A549 (cell line): ENCODE measurements around the gene SMYD1. TPM values are rescaled to one million over a fixed set of nuclear protein-coding genes. Genes with fewer than 3 reads are reported as not detected.

ENCODE experiments used
- ATAC-seq, 2 experiments: fragments of 200-7000 bp in 1 of 2; fragments of >200 bp in 1 of 2; cut with Nextera tagmentation in 1 of 2; cut with Tn5 transposase in 1 of 2; 3 replicates each; pipeline versions ENCODE4 v1.8.0 to v1.9.1; 2018 to 2020; ENCODE audit warnings: mild to moderate bottlenecking in 1 of 2, moderate library complexity in 1 of 2
- CTCF ChIA-PET: fragments of 300-600 bp; sonication (Branson Sonifier 250); formaldehyde crosslinking; extraction: SDS; loops from one replicate; lab custom pipeline; 2021; ENCODE audit warnings: antibody characterized with exemption, inconsistent platforms; lab: Yijun Ruan, JAX
- POLR2A ChIA-PET: fragments of 350-600 bp; formaldehyde crosslinking; extraction: SDS; loops from one replicate; lab custom pipeline; 2021; ENCODE audit warnings: antibody characterized with exemption, inconsistent platforms; lab: Yijun Ruan, JAX
- DNase-seq, 2 experiments: peaks; one replicate each; pipeline versions ENCODE4 v3.0.0 to v3.0.0-alpha.2; 2011 to 2016; ENCODE audit warnings: low read depth in 1 of 2, low spot score in 1 of 2
- FAIRE-seq: peaks from 2 replicates; lab custom pipeline; 2011; peaks lifted over from hg19 to GRCh38; lab: Jason Lieb, UNC
- H3K27ac ChIP-seq, 2 experiments: fragments of >200 bp; sonication (Bioruptor Twin); formaldehyde crosslinking; 3 replicates each; pipeline ENCODE4 v1.5.1; 2016 to 2017
- H3K4me1 ChIP-seq: fragments of >200 bp; sonication (Bioruptor Twin); formaldehyde crosslinking; 3 replicates; pipeline ENCODE4 v1.6.1; 2016
- H3K4me2 ChIP-seq: fragments of >200 bp; sonication (Bioruptor Twin); formaldehyde crosslinking; 3 replicates; pipeline ENCODE4 v1.6.1; 2016
- H3K4me3 ChIP-seq: fragments of >200 bp; sonication (Bioruptor Twin); formaldehyde crosslinking; 3 replicates; pipeline ENCODE4 v1.5.1; 2016
- H3K9me3 ChIP-seq: fragments of >200 bp; sonication (Bioruptor Twin); formaldehyde crosslinking; 3 replicates; pipeline ENCODE4 v1.6.1; 2016
- BCL3 ChIP-seq: fragments of >200 bp; sonication (Bioruptor Twin); formaldehyde crosslinking; IDR thresholded peaks from 3 replicates; pipeline ENCODE4 v1.6.1; 2016
- BHLHE40 ChIP-seq: IDR thresholded peaks from 2 replicates; pipeline ENCODE4 v1.6.1; 2012; ENCODE audit warnings: low read depth, low read length, inconsistent platforms
- CBX2 ChIP-seq: fragments of 200-600 bp; sonication (generic); IDR thresholded peaks from 2 replicates; pipeline ENCODE4 v1.6.1; 2016; ENCODE audit warnings: low read depth, mild to moderate bottlenecking, borderline replicate concordance
- CBX8 ChIP-seq: fragments of 200-600 bp; sonication (generic); IDR thresholded peaks from 2 replicates; pipeline ENCODE4 v1.6.1; 2016
- CEBPB ChIP-seq, 2 experiments: fragments of >200 bp in 1 of 2; sonication (Bioruptor Twin) in 1 of 2; formaldehyde crosslinking in 1 of 2; IDR thresholded peaks; 2 replicates each; pipeline ENCODE4 v1.6.1; 2012 to 2016
- CHD2 ChIP-seq: fragments of 150-350 bp; IDR thresholded peaks from 2 replicates; pipeline ENCODE4 v1.6.1; 2014; ENCODE audit warnings: low read length; ENCODE audit not compliant: partially characterized antibody
- CTCF ChIP-seq: fragments of >200 bp; sonication (Bioruptor Twin); formaldehyde crosslinking; IDR thresholded peaks from 3 replicates; pipeline ENCODE4 v1.5.1; 2016
- EHF ChIP-seq: fragments of 250-450 bp; sonication (Bioruptor Pico); IDR thresholded peaks from 2 replicates; pipeline ENCODE4 v1.5.0; 2020; ENCODE audit warnings: mild to moderate bottlenecking
- EP300 ChIP-seq, 2 experiments: fragments of >200 bp; sonication (Bioruptor Twin); formaldehyde crosslinking; IDR thresholded peaks; 2 replicates in 1 of 2; 3 replicates in 1 of 2; pipeline ENCODE4 v1.6.1; 2016 to 2017
- ESRRA ChIP-seq: fragments of 150-350 bp; IDR thresholded peaks from 2 replicates; pipeline ENCODE4 v1.6.1; 2014; ENCODE audit warnings: mild to moderate bottlenecking, low read length, borderline replicate concordance
- FOSL2 ChIP-seq, 2 experiments: fragments of 450-650 bp in 1 of 2; fragments of >200 bp in 1 of 2; sonication (Bioruptor Twin) in 1 of 2; formaldehyde crosslinking; IDR thresholded peaks; 2 replicates each; pipeline versions ENCODE4 v1.5.0 to v1.6.1; 2016 to 2020; ENCODE audit warnings: mild to moderate bottlenecking in 1 of 2, moderate library complexity in 1 of 2
- FOXS1 ChIP-seq: fragments of 250-450 bp; sonication (Bioruptor Pico); IDR thresholded peaks from 2 replicates; pipeline ENCODE4 v1.5.0; 2020; ENCODE audit warnings: mild to moderate bottlenecking, moderate library complexity
- HMGXB4 ChIP-seq: fragments of 250-450 bp; sonication (Bioruptor Pico); IDR thresholded peaks from 2 replicates; pipeline ENCODE4 v1.5.0; 2021; ENCODE audit warnings: mild to moderate bottlenecking, moderate library complexity, borderline replicate concordance
- HOXA7 ChIP-seq: fragments of 250-450 bp; sonication (Bioruptor Pico); IDR thresholded peaks from 2 replicates; pipeline ENCODE4 v1.5.0; 2020; ENCODE audit warnings: mild to moderate bottlenecking, moderate library complexity
- HOXB13 ChIP-seq: fragments of 250-450 bp; sonication (Bioruptor Pico); IDR thresholded peaks from 2 replicates; pipeline ENCODE4 v1.5.0; 2020; ENCODE audit warnings: low read depth, mild to moderate bottlenecking, moderate library complexity
- HOXB5 ChIP-seq: fragments of 250-450 bp; sonication (Bioruptor Pico); IDR thresholded peaks from 2 replicates; pipeline ENCODE4 v1.5.0; 2020; ENCODE audit warnings: mild to moderate bottlenecking, moderate library complexity
- MAFK ChIP-seq: fragments of 450-650 bp; IDR thresholded peaks from 2 replicates; pipeline ENCODE4 v1.6.1; 2014; ENCODE audit not compliant: partially characterized antibody
- MAX ChIP-seq: IDR thresholded peaks from 2 replicates; pipeline ENCODE4 v1.6.1; 2012
- MAZ ChIP-seq: fragments of 150-350 bp; IDR thresholded peaks from 2 replicates; pipeline ENCODE4 v1.6.1; 2014; ENCODE audit warnings: antibody characterized with exemption, low read depth, low read length, borderline replicate concordance
- POLR2AphosphoS2 ChIP-seq: conservative IDR thresholded peaks from 2 replicates; pipeline ENCODE4 v1.6.1; 2012; ENCODE audit warnings: low read length, improper control_type of control experiment, inconsistent platforms
- RCOR1 ChIP-seq: fragments of 150-350 bp; IDR thresholded peaks from 2 replicates; pipeline ENCODE4 v1.6.1; 2014; ENCODE audit warnings: antibody characterized with exemption, low read length, low read depth
- RFX5 ChIP-seq: fragments of 450-650 bp; IDR thresholded peaks from 2 replicates; pipeline ENCODE4 v1.7.1; 2014; ENCODE audit warnings: antibody characterized with exemption, mild to moderate bottlenecking, moderate library complexity
- ZNF302 ChIP-seq: fragments of 250-450 bp; sonication (Bioruptor Pico); IDR thresholded peaks from 2 replicates; pipeline ENCODE4 v1.9.0; 2021; ENCODE audit warnings: inconsistent platforms, mild to moderate bottlenecking, moderate library complexity
- WGBS: methylation state at CpG from one replicate; pipeline ENCODE4 v1.1.6; 2017; ENCODE audit errors: missing lambda C conversion rate; 5-methylcytosine and 5-hydroxymethylcytosine counted together
- polyA plus RNA-seq, 4 experiments: library from polyadenylated mRNA; depleted of rRNA in 3 of 4; stranded (reverse); fragments of >200 nt; fragmentation: RNase III in 1 of 4; extraction: RNeasy Plus Mini Kit Qiagen cat#74134 plus additional on column Dnase treatment in 1 of 4; gene quantifications; 2 replicates in 3 of 4; 3 replicates in 1 of 4; pipeline ENCODE4 v1.2.3, GENCODE V29; 2011 to 2017
- TF ChIP-seq, protein P1 (sequence below): IDR thresholded peaks from 2 replicates; pipeline ENCODE4 v1.6.1; 2012

Gene SMYD1
- polyA plus RNA-seq, 2 of the 4 experiments (the other 2 are of a cell fraction): not detected

- ATAC-seq: peak in 1 of 2 experiments; percentile 72; a peak in 3 of 6 replicates
- WGBS: 31% methylated on average over 5 of the region's 5 CpGs
- H3K9me3 ChIP-seq: no peaks in the 10 kb centered on the region
- no peaks in the 10 kb centered on the region for H3K4me1 ChIP-seq
- ChIA-PET POLR2A (no interaction called here), CTCF (interaction anchor here (1.7 to 2.2 kb wide), 2 partner anchors 39 to 92 kb away, joined by 5 to 16 read pairs; no protein-coding TSS in a partner anchor)
- no peak overlapping the region for H3K4me3 ChIP-seq
- no peak overlapping the region for H3K27ac ChIP-seq
- TF ChIP-seq HOXB13 (CRISPR knock-in tag) (no peak), HOXB5 (CRISPR knock-in tag) (no peak), BHLHE40 (no peak), HMGXB4 (CRISPR knock-in tag) (no peak), ZNF302 (CRISPR knock-in tag) (no peak), POLR2AphosphoS2 (no peak), CEBPB (IDR thresholded peaks at IDR 0.05) (no peak), CHD2 (no peak), RCOR1 (no peak), CBX8 (no peak), EP300 (IDR thresholded peaks at IDR 0.05) (no peak), CTCF (no peak), RFX5 (no peak), ESRRA (no peak), HOXA7 (CRISPR knock-in tag) (no peak), MAZ (no peak), CBX2 (no peak), MAFK (no peak), FOSL2 (IDR thresholded peaks at IDR 0.05) (no peak), FOSL2 (CRISPR knock-in tag; IDR thresholded peaks at IDR 0.05) (no peak)
- TF ChIP-seq, protein P1, sequence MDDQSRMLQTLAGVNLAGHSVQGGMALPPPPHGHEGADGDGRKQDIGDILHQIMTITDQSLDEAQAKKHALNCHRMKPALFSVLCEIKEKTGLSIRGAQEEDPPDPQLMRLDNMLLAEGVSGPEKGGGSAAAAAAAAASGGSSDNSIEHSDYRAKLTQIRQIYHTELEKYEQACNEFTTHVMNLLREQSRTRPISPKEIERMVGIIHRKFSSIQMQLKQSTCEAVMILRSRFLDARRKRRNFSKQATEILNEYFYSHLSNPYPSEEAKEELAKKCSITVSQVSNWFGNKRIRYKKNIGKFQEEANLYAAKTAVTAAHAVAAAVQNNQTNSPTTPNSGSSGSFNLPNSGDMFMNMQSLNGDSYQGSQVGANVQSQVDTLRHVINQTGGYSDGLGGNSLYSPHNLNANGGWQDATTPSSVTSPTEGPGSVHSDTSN: no peak
- no peak for FAIRE-seq
- H3K4me2 ChIP-seq: no peak overlapping the region
- peak; percentile 12 to 37 for DNase-seq
Measured at GRCh38 chr2:88099798-88100488, 32.3 kb downstream of the SMYD1 start.

- FAIRE-seq (no peak), ATAC-seq (no peak), DNase-seq (no peak)
- ChIA-PET POLR2A (no interaction called here), CTCF (interaction anchor here (1.7 to 2.2 kb wide), 2 partner anchors 40 to 91 kb away, joined by 5 to 16 read pairs; no protein-coding TSS in a partner anchor)
- Histone ChIP-seq H3K27ac (no peak overlapping the region), H3K4me3 (no peak overlapping the region), H3K9me3 (no peaks in the 10 kb centered on the region), H3K4me2 (no peak overlapping the region), H3K4me1 (no peaks in the 10 kb centered on the region)
- 53% methylated on average over 3 of the region's 3 CpGs for WGBS
- TF ChIP-seq EHF (CRISPR knock-in tag) (no peak), FOXS1 (no peak), MAX (no peak), BCL3 (no peak)
Measured at GRCh38 chr2:88100489-88100858, 32.8 kb downstream of the SMYD1 start.
